IPS-18a (cell line): ENCODE measurements around the gene GPSM1.

Experiments
- H3K27ac ChIP-seq: one replicate; pipeline ENCODE4 v1.5.1; 2013; ENCODE audit warnings: low read length
- H3K27me3 ChIP-seq: one replicate; pipeline ENCODE4 v1.6.1; 2013; ENCODE audit warnings: mild to moderate bottlenecking, low read length; ENCODE audit not compliant: control insufficient read depth, insufficient read depth
- H3K36me3 ChIP-seq: one replicate; pipeline ENCODE4 v1.6.1; 2013; ENCODE audit warnings: low read depth, low read length; ENCODE audit not compliant: control insufficient read depth
- H3K4me1 ChIP-seq: one replicate; pipeline ENCODE4 v1.6.1; 2013; ENCODE audit warnings: low read depth, low read length; ENCODE audit not compliant: control insufficient read depth
- H3K4me3 ChIP-seq: one replicate; pipeline ENCODE4 v1.5.1; 2013; ENCODE audit warnings: low read length
- H3K9ac ChIP-seq: one replicate; pipeline ENCODE4 v1.6.1; 2013; ENCODE audit warnings: mild to moderate bottlenecking, low read length, moderate library complexity
- H3K9me3 ChIP-seq: one replicate; pipeline ENCODE4 v1.6.1; 2013; ENCODE audit warnings: low read depth, low read length; ENCODE audit not compliant: control insufficient read depth

Gene GPSM1

GRCh38 chr9:136332482-136332983 is 5.2 kb downstream of the GPSM1 start:
- Histone ChIP-seq H3K27ac (no peak overlapping the region), H3K4me1 (peaks cover 6% of the 10 kb centered on the region), H3K9me3 (no peaks in the 10 kb centered on the region), H3K27me3 (no peaks in the 10 kb centered on the region), H3K4me3 (no peak overlapping the region), H3K9ac (no peak overlapping the region), H3K36me3 (no peaks in the 10 kb centered on the region)

GRCh38 chr9:136333045-136333444 is 5.7 kb downstream of the GPSM1 start:
- no peaks in the 10 kb centered on the region for H3K27me3 ChIP-seq
- no peaks in the 10 kb centered on the region for H3K9me3 ChIP-seq
- H3K36me3 ChIP-seq: no peaks in the 10 kb centered on the region
- H3K27ac ChIP-seq: no peak overlapping the region
- peaks cover 5% of the 10 kb centered on the region for H3K4me1 ChIP-seq
- no peak overlapping the region for H3K9ac ChIP-seq
- H3K4me3 ChIP-seq: no peak overlapping the region

- H3K4me1 ChIP-seq: peaks cover under 1% of the 10 kb centered on the region
- no peak overlapping the region for H3K27ac ChIP-seq
- no peaks in the 10 kb centered on the region for H3K27me3 ChIP-seq
- no peaks in the 10 kb centered on the region for H3K36me3 ChIP-seq
- no peak overlapping the region for H3K9ac ChIP-seq
- no peak overlapping the region for H3K4me3 ChIP-seq
- no peaks in the 10 kb centered on the region for H3K9me3 ChIP-seq
Observed at GRCh38 chr9:136333486-136333885, 6.1 kb downstream of the GPSM1 start.

GRCh38 chr9:136334541-136334940 is 7.2 kb downstream of the GPSM1 start:
- Histone ChIP-seq H3K27ac (no peak overlapping the region), H3K9ac (no peak overlapping the region), H3K4me1 (no peaks in the 10 kb centered on the region)

GRCh38 chr9:136335296-136336155 is 8.2 kb downstream of the GPSM1 start:
- Histone ChIP-seq H3K36me3 (no peaks in the 10 kb centered on the region), H3K27ac (no peak overlapping the region), H3K4me1 (no peaks in the 10 kb centered on the region), H3K4me3 (no peak overlapping the region), H3K9ac (no peak overlapping the region), H3K27me3 (no peaks in the 10 kb centered on the region), H3K9me3 (no peaks in the 10 kb centered on the region)

More at GRCh38 chr9:136334541-136334940, 7.2 kb downstream of the GPSM1 start:
- H3K4me3 ChIP-seq: no peak overlapping the region
- no peaks in the 10 kb centered on the region for H3K27me3 ChIP-seq
- H3K36me3 ChIP-seq: no peaks in the 10 kb centered on the region
- no peaks in the 10 kb centered on the region for H3K9me3 ChIP-seq

GRCh38 chr9:136336156-136336870 is 9.0 kb downstream of the GPSM1 start:
- H3K9ac ChIP-seq: no peak overlapping the region
- no peaks in the 10 kb centered on the region for H3K36me3 ChIP-seq
- no peaks in the 10 kb centered on the region for H3K9me3 ChIP-seq
- no peaks in the 10 kb centered on the region for H3K4me1 ChIP-seq
- no peaks in the 10 kb centered on the region for H3K27me3 ChIP-seq
- H3K4me3 ChIP-seq: no peak overlapping the region
- H3K27ac ChIP-seq: no peak overlapping the region

- H3K36me3 ChIP-seq: no peaks in the 10 kb centered on the region
- H3K4me1 ChIP-seq: no peaks in the 10 kb centered on the region
- no peak overlapping the region for H3K4me3 ChIP-seq
- no peaks in the 10 kb centered on the region for H3K27me3 ChIP-seq
- no peaks in the 10 kb centered on the region for H3K9me3 ChIP-seq
- H3K9ac ChIP-seq: no peak overlapping the region
- no peak overlapping the region for H3K27ac ChIP-seq
Observed at GRCh38 chr9:136336881-136337280, 9.5 kb downstream of the GPSM1 start.

- H3K4me1 ChIP-seq: no peaks in the 10 kb centered on the region
- no peak overlapping the region for H3K4me3 ChIP-seq
- no peaks in the 10 kb centered on the region for H3K27me3 ChIP-seq
- no peak overlapping the region for H3K27ac ChIP-seq
- no peaks in the 10 kb centered on the region for H3K9me3 ChIP-seq
- no peak overlapping the region for H3K9ac ChIP-seq
- no peaks in the 10 kb centered on the region for H3K36me3 ChIP-seq
Observed at GRCh38 chr9:136337416-136338395, 10.4 kb downstream of the GPSM1 start.

- no peaks in the 10 kb centered on the region for H3K9me3 ChIP-seq
- peaks cover 6% of the 10 kb centered on the region for H3K4me1 ChIP-seq
- no peak overlapping the region for H3K9ac ChIP-seq
- no peak overlapping the region for H3K27ac ChIP-seq
- no peaks in the 10 kb centered on the region for H3K36me3 ChIP-seq
- no peak overlapping the region for H3K4me3 ChIP-seq
- H3K27me3 ChIP-seq: no peaks in the 10 kb centered on the region
Observed at GRCh38 chr9:136338511-136338910, 11.2 kb downstream of the GPSM1 start.

- Histone ChIP-seq H3K27me3 (no peaks in the 10 kb centered on the region), H3K9ac (no peak overlapping the region), H3K27ac (no peak overlapping the region), H3K36me3 (no peaks in the 10 kb centered on the region), H3K4me1 (peaks cover 7% of the 10 kb centered on the region), H3K9me3 (no peaks in the 10 kb centered on the region), H3K4me3 (no peak overlapping the region)
Observed at GRCh38 chr9:136339173-136339957, 12.0 kb downstream of the GPSM1 start.
